NCI-H187 (cell line): ENCODE data around the gene ADAM8.
"Not testable (repeated sequence)": the region's sequence is repeated elsewhere in the genome, so short reads cannot be mapped to it uniquely, and the experiment has no call there.

Experiments
- DNase-seq, 2 experiments: peaks; one replicate each; lab custom pipeline; 2025; lab: John Stamatoyannopoulos, UW

ADAM8 gene

DNA sequence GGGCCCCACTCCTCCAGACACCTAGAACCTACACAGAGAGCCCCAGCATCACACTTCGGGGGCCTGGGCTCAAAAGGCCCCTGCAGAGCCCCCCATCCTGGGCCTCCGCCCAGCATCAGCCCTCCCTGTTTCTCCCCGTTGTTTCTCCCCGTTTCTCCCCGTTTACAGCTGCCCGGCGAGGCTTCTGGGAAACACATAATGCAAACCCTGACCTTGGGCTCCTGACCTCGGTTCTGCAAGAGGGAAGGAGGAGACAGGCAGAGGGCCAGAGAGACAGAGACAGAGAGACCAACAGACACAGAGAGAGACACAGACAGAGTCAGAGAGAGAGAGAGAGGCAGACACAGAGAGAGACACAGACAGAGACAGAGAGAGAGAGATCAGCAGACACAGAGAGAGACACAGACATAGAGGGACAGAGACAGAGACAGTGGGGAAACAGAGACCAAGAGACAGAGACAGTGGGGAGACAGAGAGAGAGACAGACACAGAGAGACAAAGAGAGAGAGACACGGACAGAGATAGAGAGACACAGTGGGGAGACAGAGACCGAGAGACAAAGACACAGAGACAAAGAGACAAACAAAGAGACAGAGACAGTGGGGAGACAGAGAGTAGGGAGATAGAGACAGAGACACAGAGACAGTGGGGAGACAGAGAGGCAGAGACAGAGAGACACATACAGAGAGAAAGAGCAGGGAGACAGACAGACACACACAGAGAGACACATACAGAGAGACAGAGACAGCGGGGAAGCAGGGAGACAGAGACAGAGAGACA, 26.5 kb downstream of the ADAM8 start:
- DNase-seq: no peak

DNA sequence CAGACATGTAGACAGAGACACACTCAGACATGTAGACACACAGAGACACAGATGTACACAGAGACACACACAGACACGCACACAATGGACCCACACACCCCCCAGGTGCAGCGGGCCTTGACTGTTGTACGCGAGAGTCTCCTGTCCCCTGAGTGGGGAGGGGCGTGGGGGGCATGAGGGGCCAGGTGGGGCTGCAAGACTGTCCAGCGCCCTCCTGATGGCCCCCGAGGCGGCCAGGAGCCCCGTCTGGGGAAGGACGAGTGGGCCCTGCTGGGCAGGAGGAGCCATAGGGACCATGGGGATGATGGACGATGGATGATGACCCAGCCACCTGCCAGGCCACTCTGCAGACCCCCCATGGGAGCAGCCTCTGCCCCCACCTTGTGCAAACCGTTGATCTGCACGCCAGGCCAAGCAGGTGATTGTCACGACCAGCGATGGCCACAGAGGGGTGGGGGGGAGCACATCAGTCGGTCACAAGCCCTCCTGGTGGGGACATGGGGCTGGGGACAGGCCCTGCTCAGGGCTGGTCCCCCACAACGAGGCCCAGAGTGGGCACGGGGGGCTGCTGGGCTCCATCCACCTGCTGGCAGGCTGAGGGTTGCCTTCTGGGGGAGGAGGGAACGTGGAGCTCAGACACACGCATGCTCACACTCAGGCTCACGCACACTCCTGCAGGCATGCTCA, 27.4 kb downstream of the ADAM8 start:
- DNase-seq: no peak

DNA sequence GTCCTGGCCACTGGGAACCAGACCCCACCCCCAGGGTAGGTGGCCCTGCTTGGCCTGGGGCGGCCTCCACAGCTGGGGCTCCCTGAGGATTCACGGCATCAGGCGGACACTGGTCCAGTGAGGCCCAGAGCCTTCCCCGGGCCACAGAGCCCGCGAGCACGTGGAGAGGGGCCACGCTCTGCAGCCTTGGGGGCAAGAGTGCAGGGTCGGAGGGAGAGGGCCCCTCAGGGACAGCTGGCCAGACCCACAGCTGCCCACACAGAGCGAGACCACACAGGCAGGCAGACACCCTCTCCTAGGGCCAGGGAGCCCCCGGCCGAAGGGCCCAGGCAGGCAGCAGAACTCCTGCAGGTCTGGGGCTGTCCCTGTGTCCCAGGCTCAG, 28.3 kb downstream of the ADAM8 start:
- DNase-seq: no peak

DNA sequence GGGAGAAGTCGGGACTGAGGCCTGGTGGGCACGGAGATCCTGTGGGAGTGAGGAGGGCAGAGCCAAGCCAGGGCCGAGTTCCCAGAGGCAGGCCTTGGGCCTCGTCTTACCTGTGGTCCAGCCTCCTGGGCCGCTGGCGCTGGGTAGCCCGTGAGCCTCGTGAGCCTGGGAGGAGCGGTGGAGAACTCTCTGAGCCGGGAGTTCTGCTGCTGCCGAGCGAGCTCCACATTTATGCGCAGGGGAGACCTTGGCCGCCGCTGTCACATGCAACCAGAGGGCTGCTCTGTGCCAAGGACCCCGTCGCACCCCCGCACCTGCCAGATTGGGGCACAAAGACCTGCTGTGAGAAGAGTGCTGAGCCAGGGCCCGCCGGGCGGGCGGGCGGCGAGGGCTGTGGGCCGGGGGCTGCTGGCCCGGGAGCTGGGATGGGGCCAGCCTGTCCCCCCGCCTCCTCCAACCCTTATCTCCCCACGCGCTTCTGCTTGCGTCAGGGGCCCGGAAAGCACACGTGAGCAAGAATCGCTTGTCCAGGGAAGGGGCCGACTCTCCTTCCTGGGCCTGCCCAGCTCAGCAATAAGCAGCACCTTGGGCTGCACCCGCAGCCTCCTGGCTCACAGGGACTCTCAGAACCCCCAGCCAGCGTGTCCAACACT, 28.9 kb downstream of the ADAM8 start:
- no peak for DNase-seq

DNA sequence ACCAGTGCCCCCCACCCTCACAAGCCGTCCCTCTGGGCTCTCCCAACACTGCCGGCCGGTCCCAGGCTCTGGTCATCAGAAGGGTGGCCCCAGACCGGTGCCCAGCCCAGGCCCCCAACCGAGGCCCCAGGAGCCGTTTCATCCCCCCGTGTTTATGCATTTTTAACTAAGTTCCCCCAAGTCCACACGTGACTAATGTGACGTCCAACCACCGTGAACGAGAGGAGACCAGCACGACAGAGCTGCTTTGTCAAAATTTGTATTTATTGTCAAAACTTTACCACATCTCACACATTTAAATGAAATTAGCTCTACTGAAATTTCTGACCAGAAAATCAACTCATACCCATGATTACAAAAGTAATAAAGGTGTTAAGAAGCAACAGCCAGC, 30.4 kb downstream of the ADAM8 start:
- no peak for DNase-seq

DNA sequence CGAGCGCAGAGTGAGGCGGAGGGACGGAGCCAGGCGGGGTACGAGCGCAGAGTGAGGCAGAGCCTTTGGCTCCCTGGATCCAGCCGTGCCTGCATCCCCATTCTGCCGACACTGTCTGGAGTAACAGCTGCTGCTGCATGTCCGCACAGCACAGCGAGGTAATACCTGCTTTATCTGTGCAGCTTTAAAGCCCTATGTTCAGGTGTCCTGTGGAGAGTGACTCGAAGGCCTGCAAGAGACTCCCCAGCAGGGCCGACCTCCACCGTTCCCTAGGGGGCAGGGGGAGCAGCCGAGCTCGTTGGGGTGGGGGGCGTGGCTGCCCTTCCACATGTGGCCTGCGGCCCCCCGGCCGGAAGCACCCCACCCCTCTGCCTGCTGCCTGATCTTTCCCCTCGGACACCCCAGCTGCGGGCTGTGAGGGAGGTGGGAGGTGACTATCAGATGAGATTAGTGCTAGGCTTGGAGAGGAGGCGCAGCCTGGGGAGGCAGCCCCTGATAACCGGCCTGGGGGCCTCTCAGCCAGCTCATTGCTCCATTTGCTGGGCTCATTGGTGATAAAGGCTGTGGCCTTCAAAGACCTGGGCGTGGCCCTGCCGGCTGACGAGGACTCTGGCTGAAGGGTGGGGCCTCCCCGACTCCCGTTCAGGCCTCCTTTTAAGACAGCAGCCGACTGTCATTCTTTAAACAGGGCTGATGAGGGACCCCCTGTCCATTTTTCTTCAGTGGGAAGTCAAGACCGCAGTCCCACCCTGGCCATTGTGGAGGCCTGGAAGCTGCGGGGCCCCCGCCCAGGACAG, 31.0 kb downstream of the ADAM8 start:
- DNase-seq: no peak

DNA sequence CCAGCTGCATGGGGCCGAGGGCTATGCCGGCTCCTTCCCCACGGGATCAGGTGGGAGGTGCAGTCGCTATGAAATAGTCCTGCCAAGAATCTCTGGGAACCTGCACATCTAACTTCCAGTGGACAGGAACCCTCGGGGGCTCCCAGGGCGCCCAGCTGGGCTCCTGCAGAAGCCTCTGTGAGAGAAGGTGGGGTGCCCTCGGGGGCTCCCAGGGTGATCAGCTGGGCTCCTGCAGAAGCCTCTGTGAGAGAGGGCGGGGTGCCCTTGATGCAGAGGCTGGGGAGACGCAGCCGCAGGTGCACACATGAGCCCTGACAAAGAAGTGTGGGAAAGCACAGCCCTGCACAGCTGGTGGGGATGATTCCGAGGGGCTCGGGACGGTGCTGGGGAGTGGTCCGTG, 33.1 kb downstream of the ADAM8 start:
- no peak for DNase-seq

DNA sequence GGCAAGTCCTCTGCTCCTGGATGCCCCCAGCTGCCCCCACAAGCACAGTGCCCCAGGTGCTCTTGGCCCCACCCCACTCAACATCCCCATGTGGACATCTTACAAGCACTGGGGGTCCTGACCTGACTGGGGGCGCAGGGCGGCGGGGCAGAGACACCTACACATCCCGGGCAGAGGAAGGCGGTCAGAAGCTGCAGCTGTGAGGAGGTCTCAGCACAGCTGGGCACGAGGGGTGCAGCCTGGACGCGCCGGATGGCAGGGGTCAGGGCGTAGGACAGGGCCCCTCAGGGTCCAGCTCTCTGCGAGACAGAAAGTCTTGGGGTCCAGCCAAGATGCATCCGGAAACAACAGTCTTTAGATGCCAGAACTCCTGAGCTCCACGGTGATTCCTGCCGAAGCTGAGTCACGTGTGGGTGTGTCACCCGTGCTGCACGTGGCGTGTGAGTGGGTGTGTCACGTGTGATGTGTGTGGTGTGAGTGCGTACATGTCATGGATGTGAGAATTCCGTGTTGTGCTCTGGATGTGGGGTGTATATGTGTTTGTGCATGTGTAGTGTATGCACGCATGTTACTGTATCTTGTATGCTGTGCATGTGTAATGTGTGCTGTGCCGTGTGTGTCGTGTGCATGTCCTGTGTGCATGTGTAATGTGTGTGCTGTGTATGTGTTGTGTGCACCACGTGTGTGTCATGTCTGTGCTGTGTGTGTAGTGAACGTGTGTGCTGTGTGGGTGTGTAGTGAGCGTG, 33.9 kb downstream of the ADAM8 start:
- no peak for DNase-seq

DNA sequence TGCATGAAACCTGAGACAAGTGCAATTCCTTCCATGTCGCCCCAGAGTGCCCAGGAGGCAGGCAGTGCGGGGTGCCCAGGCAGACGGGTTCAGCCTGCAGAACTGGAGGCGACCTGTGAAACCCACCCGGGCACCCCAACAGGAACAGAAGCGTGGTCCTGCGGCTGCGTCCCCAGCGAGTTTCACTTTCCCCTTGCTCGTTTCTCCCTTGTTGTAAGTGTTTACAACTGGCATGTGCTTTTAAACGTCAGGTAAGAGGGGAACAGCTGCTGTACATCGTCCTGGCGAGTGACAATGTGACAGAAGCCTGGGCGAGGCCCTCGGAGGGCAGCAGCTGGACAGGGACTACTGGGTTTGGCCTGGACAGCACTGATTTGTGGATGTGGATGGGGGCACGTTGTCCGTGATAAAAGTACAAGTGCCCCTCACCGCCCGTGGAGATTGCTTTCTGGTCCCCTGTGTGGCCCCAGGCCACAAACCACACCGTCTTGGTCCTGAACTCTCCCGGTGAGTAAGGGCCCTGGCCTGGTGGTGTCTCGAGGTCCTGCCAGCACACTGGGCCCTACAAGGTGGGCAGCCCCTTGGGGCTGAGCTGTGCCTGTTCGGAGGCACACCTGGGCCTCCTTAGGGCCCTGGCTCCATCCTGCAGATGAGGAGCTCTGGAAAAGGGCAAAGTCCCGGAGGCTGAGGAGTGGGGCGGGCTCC, 35.0 kb downstream of the ADAM8 start:
- DNase-seq: no peak

DNA sequence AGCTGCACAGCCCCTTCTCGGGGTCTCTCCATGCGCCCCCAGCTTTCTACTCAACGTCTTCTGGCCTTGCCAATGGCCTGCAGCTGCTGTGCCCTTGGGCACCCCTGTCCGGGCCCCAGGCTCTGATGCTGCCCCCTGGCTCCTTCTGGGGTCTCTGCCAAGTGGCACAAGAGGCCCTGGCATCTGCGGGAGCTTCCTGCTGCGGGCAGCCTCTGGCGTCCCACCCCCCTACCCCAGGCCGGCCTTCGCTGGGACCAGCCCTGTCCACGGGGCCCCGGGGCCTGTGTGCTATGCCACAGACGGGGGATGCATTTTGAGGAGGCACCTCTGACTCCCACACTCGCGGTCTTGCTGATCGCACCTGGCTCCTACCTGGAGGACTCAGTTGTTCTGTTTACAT, 36.7 kb downstream of the ADAM8 start:
- DNase-seq: no peak

DNA sequence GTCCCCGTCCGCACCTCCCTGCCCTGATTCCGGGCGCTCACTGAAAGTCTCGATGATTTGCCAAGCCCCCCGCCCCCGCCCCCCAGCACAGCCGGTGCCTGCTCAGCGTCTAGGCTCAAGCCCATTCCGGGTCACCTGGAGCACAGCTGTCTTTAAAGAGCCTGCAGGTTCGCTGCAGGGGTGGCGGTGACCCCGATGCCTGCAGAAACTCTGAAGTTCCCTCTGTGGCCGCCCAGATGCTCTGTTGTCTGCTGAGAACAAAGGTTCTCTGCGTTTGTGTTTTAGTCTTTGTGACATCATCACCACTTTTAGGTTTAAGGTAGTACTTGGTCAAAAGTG, 38.2 kb downstream of the ADAM8 start:
- DNase-seq: no peak

DNA sequence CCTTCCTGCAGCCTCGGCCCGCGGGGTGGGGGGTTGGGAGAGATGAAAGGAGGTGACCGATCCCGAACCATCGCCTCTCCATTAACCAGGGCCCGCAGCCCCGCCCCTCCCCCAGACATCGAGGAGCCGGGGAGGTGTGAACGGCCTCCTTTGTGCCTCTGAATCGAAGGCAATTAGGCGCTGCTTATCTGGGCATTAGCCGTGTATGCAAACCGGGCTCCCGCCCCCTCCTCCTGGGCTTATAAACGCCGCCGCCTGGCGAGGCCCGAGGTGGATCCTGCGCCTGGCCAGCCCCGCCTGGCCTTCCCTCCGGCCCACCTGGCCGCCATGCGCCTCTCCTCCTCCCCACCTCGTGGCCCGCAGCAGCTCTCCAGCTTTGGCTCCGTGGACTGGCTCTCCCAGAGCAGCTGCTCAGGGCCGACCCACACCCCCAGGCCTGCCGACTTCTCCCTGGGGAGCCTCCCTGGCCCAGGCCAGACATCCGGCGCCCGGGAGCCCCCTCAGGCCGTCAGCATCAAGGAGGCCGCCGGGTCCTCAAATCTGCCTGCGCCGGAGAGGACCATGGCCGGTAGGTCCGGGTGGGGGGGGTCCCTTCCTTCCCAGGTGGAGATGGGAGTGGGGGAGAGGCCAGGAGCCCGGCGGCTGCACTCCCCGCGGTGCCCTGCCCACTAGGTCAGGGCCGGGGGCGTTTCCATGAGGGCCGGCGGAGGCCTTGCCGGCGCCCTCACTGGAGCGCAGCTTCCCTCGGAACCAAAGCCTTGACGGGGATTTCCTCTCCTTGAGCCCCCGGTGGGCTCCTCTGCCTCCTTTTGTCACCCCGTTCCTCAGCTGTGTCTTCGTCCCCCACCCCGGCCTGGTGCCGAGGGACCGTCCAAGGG, 38.8 kb downstream of the ADAM8 start, which contains the start of gene VENTX:
TSS of gene VENTX (plus strand) at position 268 of the 878 bp plus-strand sequence. CDS start at position 328, 60 bp downstream.
- DNase-seq: no peak

DNA sequence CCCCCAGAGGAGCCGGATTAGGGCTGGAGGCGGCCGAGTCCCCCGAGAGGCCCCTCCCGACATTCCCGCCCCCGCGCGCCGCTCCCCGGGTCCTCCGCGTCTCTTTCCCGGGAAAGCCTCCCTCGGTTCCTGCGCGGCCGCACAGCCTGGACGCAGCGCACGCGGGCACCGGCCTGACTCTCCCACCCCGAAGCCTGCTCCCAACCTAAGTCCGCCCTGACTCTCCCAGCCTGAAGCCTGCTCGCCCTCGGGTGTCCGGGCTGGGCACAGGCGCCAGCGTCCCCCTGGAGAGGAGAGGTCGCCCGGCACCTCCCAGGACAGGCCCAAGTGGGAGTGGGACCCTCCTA, 39.5 kb downstream of the ADAM8 start:
- no peak for DNase-seq

DNA sequence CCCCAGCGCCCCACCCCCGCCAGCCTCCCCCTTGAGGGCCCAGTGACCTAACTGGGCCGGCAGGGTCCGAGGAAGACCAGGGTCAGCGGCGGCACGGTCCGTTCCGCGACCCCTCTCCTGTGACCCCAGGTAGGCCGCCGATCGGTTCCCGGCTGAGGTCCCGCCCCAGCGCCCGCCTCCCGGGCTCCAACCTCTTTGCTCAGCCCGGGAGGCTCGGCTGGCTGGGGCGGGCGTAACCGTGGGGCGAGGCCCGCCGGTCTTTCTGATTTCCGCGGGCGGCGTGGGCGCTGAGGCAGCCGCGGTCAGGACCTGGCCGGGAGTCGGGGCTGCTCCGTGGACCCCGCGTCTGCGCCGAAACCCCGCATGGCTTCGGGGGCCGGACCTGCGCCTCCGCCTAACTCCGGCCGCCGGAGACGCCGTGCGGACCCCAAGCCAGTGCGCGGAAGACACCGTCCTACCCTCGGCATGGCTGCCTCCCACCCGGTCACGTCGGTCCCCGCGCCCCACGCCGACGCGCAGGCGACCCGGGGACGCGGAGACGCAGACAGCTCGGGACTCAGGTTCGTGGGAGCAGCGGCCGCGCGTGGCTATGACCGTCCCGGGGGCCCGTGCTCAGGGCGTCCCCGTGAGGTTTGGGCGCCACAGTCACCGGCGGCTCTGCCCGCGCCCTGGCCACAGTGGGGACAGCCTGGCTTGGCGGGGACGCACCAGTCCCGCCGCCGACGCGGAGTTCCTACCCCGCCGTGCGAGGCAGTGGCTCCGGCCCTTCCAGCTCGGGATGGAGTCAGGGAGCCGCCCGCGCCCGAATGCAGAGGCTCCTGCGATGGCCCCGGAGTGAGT, 40.0 kb downstream of the ADAM8 start:
- no peak for DNase-seq

DNA sequence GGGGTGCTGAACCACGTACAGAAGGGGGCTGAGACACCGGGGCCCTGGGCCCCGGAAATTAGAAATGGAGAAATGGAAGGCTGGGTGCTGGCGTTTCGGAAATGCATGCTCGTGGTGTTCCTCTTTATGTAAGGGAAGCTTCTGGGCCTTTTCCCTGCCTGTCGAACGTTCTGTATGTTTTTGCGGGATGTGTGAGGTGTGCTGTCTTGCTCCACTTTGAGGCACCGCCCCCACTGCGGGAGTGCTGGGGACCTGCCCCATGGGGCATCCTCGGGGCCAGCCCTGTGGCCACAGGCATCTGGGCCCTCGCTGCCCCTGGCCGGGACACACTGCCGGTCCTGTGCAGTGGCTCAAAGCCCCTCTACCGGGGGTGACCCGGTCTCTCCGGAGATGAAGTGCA, 40.7 kb downstream of the ADAM8 start:
- DNase-seq: no peak

DNA sequence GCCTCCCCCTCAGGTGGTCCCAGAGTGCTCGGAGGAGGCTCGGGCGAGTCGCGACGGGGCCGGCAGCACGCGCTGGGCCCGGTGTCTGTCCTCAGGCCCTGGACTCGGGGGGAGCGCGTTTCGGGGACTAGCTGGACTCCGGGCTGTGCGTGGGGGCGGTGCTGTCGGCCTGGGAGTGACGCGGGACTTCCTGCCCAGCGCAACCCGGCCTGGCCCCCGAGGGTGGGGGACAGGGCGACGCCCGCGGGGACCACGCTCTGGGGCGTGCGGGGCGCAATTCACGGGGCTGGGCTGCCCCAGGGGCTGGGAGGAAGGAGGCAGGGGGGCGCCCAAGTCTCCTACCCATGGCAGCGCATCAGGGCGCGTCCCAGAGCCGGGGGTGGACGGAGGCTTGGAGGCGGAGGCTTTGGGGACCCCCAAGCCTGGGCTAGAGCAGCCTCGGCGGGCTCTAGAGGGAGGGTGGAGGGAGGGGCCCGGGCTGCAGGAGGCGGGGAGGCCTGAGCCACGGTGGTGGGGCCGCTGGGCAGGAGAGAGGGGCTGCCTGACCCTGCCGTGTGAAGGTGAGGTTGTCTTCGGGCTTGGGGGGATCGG, 41.3 kb downstream of the ADAM8 start:
- no peak for DNase-seq

DNA sequence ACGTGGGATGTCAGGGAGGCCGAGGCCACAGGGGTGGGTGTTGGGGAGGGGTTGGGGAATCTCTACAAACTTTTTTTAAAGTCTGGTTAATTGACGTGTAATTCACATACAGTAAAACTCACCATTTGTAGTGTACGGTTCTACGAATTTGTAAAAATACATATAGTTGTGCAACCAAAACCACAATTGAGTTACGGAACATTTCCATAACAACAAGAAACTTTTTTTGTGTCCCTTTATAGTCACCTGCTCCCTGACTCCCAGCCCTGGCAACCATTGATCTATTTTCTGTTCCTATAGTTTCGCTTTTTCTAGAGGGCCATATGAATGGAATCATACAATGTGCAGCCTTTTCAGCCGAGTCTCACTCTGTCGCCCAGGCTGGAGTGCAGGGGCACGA, 41.9 kb downstream of the ADAM8 start:
- not testable (repeated sequence) for DNase-seq

DNA sequence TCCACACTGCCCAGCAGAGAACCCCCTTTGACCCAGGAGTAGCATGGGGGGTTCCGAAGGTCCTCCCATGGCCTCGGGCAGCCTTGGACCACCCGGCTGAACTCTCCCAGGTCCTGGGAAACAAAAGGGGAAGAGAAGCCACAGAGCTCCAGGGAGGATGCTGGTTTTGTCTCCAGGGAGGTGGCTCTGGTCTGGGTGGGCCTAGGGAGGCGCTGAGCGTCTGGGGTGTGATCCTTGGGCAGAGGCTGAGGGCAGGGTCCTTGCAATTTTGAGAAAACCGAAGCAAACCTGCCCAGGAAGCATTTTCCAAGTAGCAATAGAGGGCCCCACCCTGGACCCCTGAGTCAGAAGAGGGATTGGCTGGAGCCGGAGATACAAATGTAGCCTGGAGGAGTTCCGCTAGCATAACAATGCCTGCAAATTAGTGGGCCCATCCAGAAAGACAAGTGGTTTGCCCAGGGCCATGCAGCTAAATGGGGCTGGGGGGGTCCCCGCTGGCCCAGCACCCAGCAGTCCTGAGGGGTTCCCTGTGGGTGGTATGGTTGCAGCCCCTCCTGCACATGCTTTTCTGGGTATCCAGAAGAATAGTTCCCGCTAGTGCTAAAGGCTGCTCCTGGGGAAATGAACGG, 44.6 kb downstream of the ADAM8 start:
- DNase-seq: no peak
